GM23338 (cell line): ENCODE results near the gene ENPP5. TPM values are rescaled to one million over a fixed set of nuclear protein-coding genes. Genes with fewer than 3 reads are reported as not detected.

Experiments
- ATAC-seq: fragments of 200-7000 bp; cut with Tn5 transposase; 3 replicates; pipeline ENCODE4 v1.9.1; 2020
- DNase-seq: peaks from one replicate; pipeline ENCODE4 v3.0.0-alpha.2; 2015; ENCODE audit warnings: low spot score
- H2AFZ ChIP-seq: fragments of 200-600 bp; sonication (generic); 2 replicates; pipeline ENCODE4 v1.8.0; 2016; ENCODE audit warnings: antibody characterized with exemption, mild to moderate bottlenecking, moderate library complexity
- H3F3A ChIP-seq: fragments of 200-600 bp; sonication (generic); replicated peaks from 2 replicates; pipeline ENCODE4 v1.8.0; 2017; ENCODE audit warnings: antibody characterized with exemption, mixed run types, low read depth
- H3K27ac ChIP-seq: fragments of 200-600 bp; sonication (generic); 2 replicates; pipeline ENCODE4 v1.6.1; 2016; ENCODE audit warnings: low read depth
- H3K27me3 ChIP-seq: fragments of 200-600 bp; sonication (generic); 2 replicates; pipeline ENCODE4 v1.8.0; 2016; ENCODE audit warnings: mild to moderate bottlenecking, mixed run types, moderate library complexity; ENCODE audit not compliant: insufficient read depth
- H3K36me3 ChIP-seq: fragments of 200-600 bp; sonication (generic); 2 replicates; pipeline ENCODE4 v1.8.0; 2016; ENCODE audit warnings: mild to moderate bottlenecking; ENCODE audit not compliant: insufficient read depth
- H3K4me1 ChIP-seq: fragments of 200-600 bp; sonication (generic); 2 replicates; pipeline ENCODE4 v1.8.0; 2016; ENCODE audit warnings: mild to moderate bottlenecking, moderate library complexity; ENCODE audit not compliant: insufficient read depth
- H3K4me2 ChIP-seq: fragments of 200-600 bp; sonication (generic); 2 replicates; pipeline ENCODE4 v1.7.1; 2017; ENCODE audit warnings: mixed run types
- H3K4me3 ChIP-seq: fragments of 200-600 bp; sonication (generic); 2 replicates; pipeline ENCODE4 v1.6.1; 2016; ENCODE audit warnings: mixed run types
- H3K79me2 ChIP-seq: fragments of 200-600 bp; sonication (generic); replicated peaks from 2 replicates; pipeline ENCODE4 v1.8.0; 2017; ENCODE audit warnings: mild to moderate bottlenecking; ENCODE audit not compliant: insufficient read depth
- H3K9me2 ChIP-seq: fragments of 200-600 bp; sonication (generic); 2 replicates; pipeline ENCODE4 v1.8.0; 2017; ENCODE audit not compliant: insufficient read depth
- H4K20me1 ChIP-seq: fragments of 200-600 bp; sonication (generic); replicated peaks from 2 replicates; pipeline ENCODE4 v1.8.0; 2017; ENCODE audit warnings: mild to moderate bottlenecking; ENCODE audit not compliant: insufficient read depth
- H3K27ac Mint-ChIP-seq: 2 replicates; pipeline ENCODE4 v1.8.0; 2020; ENCODE audit warnings: inconsistent platforms, mild to moderate bottlenecking, moderate library complexity, mixed read lengths
- H3K27me3 Mint-ChIP-seq: 3 replicates; pipeline ENCODE4 v1.8.0; 2022; ENCODE audit warnings: low read depth, mild to moderate bottlenecking, moderate library complexity, mixed read lengths, inconsistent platforms; ENCODE audit not compliant: insufficient read depth, poor library complexity
- H3K36me3 Mint-ChIP-seq: 3 replicates; pipeline ENCODE4 v1.8.0; 2021; ENCODE audit warnings: low read depth, mild to moderate bottlenecking, inconsistent platforms, moderate library complexity, mixed read lengths
- H3K4me1 Mint-ChIP-seq: 3 replicates; pipeline ENCODE4 v1.8.0; 2020; ENCODE audit warnings: mild to moderate bottlenecking, inconsistent platforms, mixed read lengths
- H3K4me3 Mint-ChIP-seq: 3 replicates; pipeline ENCODE4 v1.8.0; 2021; ENCODE audit warnings: moderate library complexity, mild to moderate bottlenecking, inconsistent platforms, mixed read lengths
- H3K9me3 Mint-ChIP-seq: 3 replicates; pipeline ENCODE4 v1.8.0; 2020; ENCODE audit warnings: moderate library complexity, mild to moderate bottlenecking, inconsistent platforms, mixed read lengths
- CREB1 ChIP-seq: fragments of 250-450 bp; sonication (Bioruptor Pico); IDR thresholded peaks from 2 replicates; pipeline ENCODE4 v1.5.0; 2020; ENCODE audit warnings: low read depth, mild to moderate bottlenecking, moderate library complexity
- CTCF ChIP-seq, 2 experiments: fragments of 200-600 bp in 1 of 2; sonication (generic) in 1 of 2; conservative IDR thresholded peaks; 2 replicates each; pipeline versions ENCODE4 v1.5.1 to v1.6.1; 2016 to 2017; ENCODE audit warnings: antibody characterized with exemption in 2 of 2, low read depth in 2 of 2, mild to moderate bottlenecking in 2 of 2, moderate library complexity in 1 of 2
- ETS1 ChIP-seq: IDR thresholded peaks from 2 replicates; pipeline ENCODE4 v1.6.1; 2016; ENCODE audit warnings: antibody characterized with exemption
- EZH2 ChIP-seq: fragments of 200-600 bp; sonication (generic); IDR thresholded peaks from one replicate; pipeline ENCODE4 v1.8.0; 2017; ENCODE audit warnings: antibody characterized with exemption, mild to moderate bottlenecking, low read depth; ENCODE audit not compliant: unreplicated experiment
- EZH2phosphoT487 ChIP-seq: fragments of 200-600 bp; sonication (generic); IDR thresholded peaks from one replicate; pipeline ENCODE4 v1.8.1; 2018; ENCODE audit warnings: antibody characterized with exemption; ENCODE audit not compliant: unreplicated experiment
- JUNB ChIP-seq: IDR thresholded peaks from one replicate; pipeline ENCODE4 v1.6.1; 2016; ENCODE audit warnings: antibody characterized with exemption; ENCODE audit not compliant: unreplicated experiment
- NANOG ChIP-seq: IDR thresholded peaks from 2 replicates; pipeline ENCODE4 v1.6.1; 2016; ENCODE audit warnings: antibody characterized with exemption, borderline replicate concordance
- POLR2AphosphoS5 ChIP-seq: IDR thresholded peaks from 2 replicates; pipeline ENCODE4 v1.6.1; 2016; ENCODE audit warnings: antibody characterized with exemption, low read depth
- REST ChIP-seq: IDR thresholded peaks from one replicate; pipeline ENCODE4 v1.6.1; 2018; ENCODE audit warnings: antibody characterized with exemption; ENCODE audit not compliant: unreplicated experiment
- STAT1 ChIP-seq: IDR thresholded peaks from one replicate; pipeline ENCODE4 v1.6.1; 2016; ENCODE audit warnings: antibody characterized with exemption; ENCODE audit not compliant: unreplicated experiment
- ZNF114 ChIP-seq: fragments of 250-450 bp; sonication (Bioruptor Pico); IDR thresholded peaks from 2 replicates; pipeline ENCODE4 v1.5.0; 2020; ENCODE audit warnings: mild to moderate bottlenecking, moderate library complexity
- ZNF331 ChIP-seq: fragments of 250-450 bp; sonication (Bioruptor Pico); IDR thresholded peaks from 2 replicates; pipeline ENCODE4 v1.5.0; 2020; ENCODE audit warnings: low read depth, mild to moderate bottlenecking, moderate library complexity
- ZNF462 ChIP-seq: fragments of 250-450 bp; sonication (Bioruptor Pico); IDR thresholded peaks from 2 replicates; pipeline ENCODE4 v1.5.0; 2020; ENCODE audit warnings: mild to moderate bottlenecking, moderate library complexity
- polyA plus RNA-seq: library from polyadenylated mRNA; unstranded; fragments of >200 nt; fragmentation: Nextera tagmentation; extraction: Ambion mirVana; gene quantifications from 2 replicates; pipeline ENCODE4 v1.2.1, GENCODE V29; 2016
- total RNA-seq: library from RNA; depleted of rRNA; stranded (reverse); fragments of >200 nt; shearing (Covaris generic); gene quantifications from 2 replicates; pipeline ENCODE4 v1.2.3, GENCODE V29; 2014

ENPP5 gene
- total and polyA plus RNA-seq, 2 experiments from 2014 or later, result 8.5 to 13.0 TPM

- H3K4me1 ChIP-seq, result peaks cover 5% of the 10 kb centered on the region
- no peak overlapping the region for H3K4me2 ChIP-seq
- H3F3A ChIP-seq, result no peaks in the 10 kb centered on the region
- H4K20me1 ChIP-seq, result no peaks in the 10 kb centered on the region
- H3K9me2 ChIP-seq, result 0 out of 2 replicates have a peak, but pooled peaks cover 7% of the 10 kb centered on the region
- Mint-ChIP-seq H3K4me3 (no peak overlapping the region), H3K9me3 (no peaks in the 10 kb centered on the region; the same call in 2 of the 3 replicates), H3K27me3 (no peaks in the 10 kb centered on the region), H3K36me3 (no peaks in the 10 kb centered on the region), H3K27ac (no peak overlapping the region), H3K4me1 (0 out of 3 replicates have a peak, but pooled peaks cover 3% of the 10 kb centered on the region)
- TF ChIP-seq EZH2phosphoT487 (no peak), NANOG (no peak), EZH2 (no peak), STAT1 (no peak), REST (no peak), POLR2AphosphoS5 (no peak), JUNB (no peak), ETS1 (no peak), CREB1 (CRISPR knock-in tag) (no peak), ZNF462 (CRISPR knock-in tag) (no peak), ZNF114 (no peak), ZNF331 (CRISPR knock-in tag) (no peak), CTCF (conservative IDR thresholded peaks at IDR 0.05; ENCODE audit: low read depth in 2 of 2) (no peak)
- H3K36me3 ChIP-seq, result no peaks in the 10 kb centered on the region
- H3K4me3 ChIP-seq, result no peak overlapping the region
- ATAC-seq, result no peak
- no peaks in the 10 kb centered on the region for H3K27me3 ChIP-seq
- H2AFZ ChIP-seq, result no peak overlapping the region
- H3K79me2 ChIP-seq, result no peaks in the 10 kb centered on the region
- H3K27ac ChIP-seq, result no peak overlapping the region
- DNase-seq, result no peak
Observed at GRCh38 chr6:46203391-46204177, 32.8 kb upstream of the ENPP5 start.
